ENCODE results near the gene GNAZ. TPM values are rescaled to one million over a fixed set of nuclear protein-coding genes. Genes with fewer than 3 reads are reported as not detected.
A peak's percentile ranks its signal among the peaks of the same experiment; 100 is the strongest.

The GNAZ gene
- total and polyA plus RNA-seq, 3 donors from 2014 or later = 13.7 to 20.2 (median 15.1) TPM

- peaks cover 47% of the 10 kb centered on the region for H3K4me1 ChIP-seq
- 91% methylated on average over 6 of the region's 6 CpGs; no CpG with 5 or more reads in 1 of the 2 donors for WGBS, 2 donors
- intact Hi-C loops (cut with DNase I; ENCODE audit: low total_unique reads) = no loop called here
These were observed 29.1 kb downstream of the GNAZ start for GRCh38 chr22:23099531-23099804.

GRCh38 chr22:23100124-23100801 is 29.9 kb downstream of the GNAZ start:
- Histone ChIP-seq H3K27me3 (no peaks in the 10 kb centered on the region), H3K4me1 (peaks cover 47% of the 10 kb centered on the region), H3K9me3 (no peaks in the 10 kb centered on the region), H3K27ac (no peak overlapping the region), H3K4me3 (no peak overlapping the region), H3K36me3 (ENCODE audit: low read depth, missing control alignments) (no peaks in the 10 kb centered on the region)
- intact Hi-C loops (cut with DNase I; ENCODE audit: low total_unique reads) = no loop called here
- TF ChIP-seq CTCF (IDR thresholded peaks at IDR 0.05) (no peak), POLR2A (IDR thresholded peaks at IDR 0.05) (no peak)
- DNase-seq = no peak
- WGBS, 2 donors = 77 to 90% methylated on average over 5 to 7 of the region's 7 CpGs

More at GRCh38 chr22:23099531-23099804, 29.1 kb downstream of the GNAZ start:
- no peaks in the 10 kb centered on the region for H3K9me3 ChIP-seq
- H3K4me3 ChIP-seq = no peak overlapping the region
- no peaks in the 10 kb centered on the region for H3K27me3 ChIP-seq
- H3K27ac ChIP-seq = peak overlapping the region; percentile 19 to 87
- DNase-seq = no peak
- TF ChIP-seq POLR2A (IDR thresholded peaks at IDR 0.05) (no peak), CTCF (IDR thresholded peaks at IDR 0.05) (no peak)
- H3K36me3 ChIP-seq (ENCODE audit: low read depth, missing control alignments) = no peaks in the 10 kb centered on the region

- Histone ChIP-seq H3K4me1 (peaks cover 47% of the 10 kb centered on the region), H3K4me3 (no peak overlapping the region), H3K36me3 (ENCODE audit: low read depth, missing control alignments) (no peaks in the 10 kb centered on the region), H3K9me3 (no peaks in the 10 kb centered on the region), H3K27ac (no peak overlapping the region), H3K27me3 (no peaks in the 10 kb centered on the region)
- DNase-seq = no peak
- 78% methylated on average over 3 of the region's 3 CpGs; no CpG with 5 or more reads in 1 of the 2 donors for WGBS, 2 donors
- no peak for TF ChIP-seq CTCF (IDR thresholded peaks at IDR 0.05)
- TF ChIP-seq POLR2A (IDR thresholded peaks at IDR 0.05) = no peak
- intact Hi-C loops (cut with DNase I; ENCODE audit: low total_unique reads) = no loop called here
These were observed 31.2 kb downstream of the GNAZ start for GRCh38 chr22:23101524-23101923.

GRCh38 chr22:23102002-23102655 is 31.8 kb downstream of the GNAZ start:
- TF ChIP-seq POLR2A (IDR thresholded peaks at IDR 0.05) (no peak), CTCF (IDR thresholded peaks at IDR 0.05) (no peak)
- H3K9me3 ChIP-seq = no peaks in the 10 kb centered on the region
- no peaks in the 10 kb centered on the region for H3K36me3 ChIP-seq (ENCODE audit: low read depth, missing control alignments)
- H3K4me1 ChIP-seq = peaks cover 47% of the 10 kb centered on the region
- intact Hi-C loops (cut with DNase I; ENCODE audit: low total_unique reads) = no loop called here
- no peaks in the 10 kb centered on the region for H3K27me3 ChIP-seq
- no peak for DNase-seq
- WGBS, 2 donors = 94% methylated on average over 10 of the region's 10 CpGs; no CpG with 5 or more reads in 1 of the 2 donors
- H3K27ac ChIP-seq = no peak overlapping the region
- no peak overlapping the region for H3K4me3 ChIP-seq

All from testis (tissue), 3 donors.